ENCODE data around the gene GRPR.
"Not testable (repeated sequence)": the region's sequence is repeated elsewhere in the genome, so short reads cannot be mapped to it uniquely, and the experiment has no call there.

The GRPR gene

GRCh38 chrX:16136080-16136479 is 12.7 kb downstream of the GRPR start:
- no peak for DNase-seq (ENCODE audit: low read depth, low spot score)
- H3K27ac ChIP-seq, result no peak overlapping the region

- no peak overlapping the region for H3K27ac ChIP-seq
- DNase-seq (ENCODE audit: low read depth, low spot score), result no peak
These were observed 14.2 kb downstream of the GRPR start for GRCh38 chrX:16137416-16138107.

GRCh38 chrX:16138108-16138427 is 14.7 kb downstream of the GRPR start:
- H3K27ac ChIP-seq, result no peak overlapping the region
- no peak for DNase-seq (ENCODE audit: low read depth, low spot score)

GRCh38 chrX:16140448-16140847 is 17.1 kb downstream of the GRPR start:
- DNase-seq (ENCODE audit: low read depth, low spot score), result no peak
- no peak overlapping the region for H3K27ac ChIP-seq

GRCh38 chrX:16140983-16141382 is 17.6 kb downstream of the GRPR start:
- no peak overlapping the region for H3K27ac ChIP-seq
- no peak for DNase-seq (ENCODE audit: low read depth, low spot score)

GRCh38 chrX:16141422-16142245 is 18.3 kb downstream of the GRPR start:
- DNase-seq (ENCODE audit: low read depth, low spot score), result no peak
- no peak overlapping the region for H3K27ac ChIP-seq

GRCh38 chrX:16142246-16142558 is 18.8 kb downstream of the GRPR start:
- no peak overlapping the region for H3K27ac ChIP-seq
- no peak for DNase-seq (ENCODE audit: low read depth, low spot score)

GRCh38 chrX:16143968-16144367 is 20.6 kb downstream of the GRPR start:
- no peak for DNase-seq (ENCODE audit: low read depth, low spot score)
- H3K27ac ChIP-seq, result no peak overlapping the region

GRCh38 chrX:16144420-16144819 is 21.1 kb downstream of the GRPR start:
- no peak for DNase-seq (ENCODE audit: low read depth, low spot score)
- no peak overlapping the region for H3K27ac ChIP-seq

GRCh38 chrX:16145093-16145492 is 21.7 kb downstream of the GRPR start:
- not testable (repeated sequence) for DNase-seq (ENCODE audit: low read depth, low spot score); H3K27ac ChIP-seq

- no peak for DNase-seq (ENCODE audit: low read depth, low spot score)
- no peak overlapping the region for H3K27ac ChIP-seq
These were observed 22.3 kb downstream of the GRPR start for GRCh38 chrX:16145656-16146055.

- peak overlapping the region; percentile 12 for H3K27ac ChIP-seq
- no peak for DNase-seq (ENCODE audit: low read depth, low spot score)
These were observed 25.5 kb downstream of the GRPR start for GRCh38 chrX:16148896-16149295.

- H3K27ac ChIP-seq, result no peak overlapping the region
- DNase-seq (ENCODE audit: low read depth, low spot score), result no peak
These were observed 32.3 kb downstream of the GRPR start for GRCh38 chrX:16155581-16156096.

GRCh38 chrX:16156692-16157331 is 33.4 kb downstream of the GRPR start:
- no peak for DNase-seq (ENCODE audit: low read depth, low spot score)
- no peak overlapping the region for H3K27ac ChIP-seq

- peak; percentile 22 for DNase-seq (ENCODE audit: low read depth, low spot score)
- H3K27ac ChIP-seq, result peak overlapping the region; percentile 28
These were observed 37.4 kb downstream of the GRPR start for GRCh38 chrX:16160729-16161128.

GRCh38 chrX:16161173-16161572 is 37.8 kb downstream of the GRPR start:
- DNase-seq (ENCODE audit: low read depth, low spot score), result not testable (repeated sequence)
- H3K27ac ChIP-seq, result peak overlapping the region; percentile 20

GRCh38 chrX:16162391-16162790 is 39.0 kb downstream of the GRPR start:
- DNase-seq (ENCODE audit: low read depth, low spot score), result no peak

GRCh38 chrX:16164748-16165147 is 41.4 kb downstream of the GRPR start:
- no peak overlapping the region for H3K27ac ChIP-seq

More at GRCh38 chrX:16162391-16162790, 39.0 kb downstream of the GRPR start:
- no peak overlapping the region for H3K27ac ChIP-seq

GRCh38 chrX:16167181-16167580 is 43.8 kb downstream of the GRPR start, which contains the start of gene MAGEB17:
MAGEB17 (plus strand) TSS chrX:16167481; CDS start chrX:16170383, 2,902 bp downstream.
- no peak for DNase-seq (ENCODE audit: low read depth, low spot score)
- no peak within 1 kb of the TSS for H3K27ac ChIP-seq

More at GRCh38 chrX:16164748-16165147, 41.4 kb downstream of the GRPR start:
- no peak for DNase-seq (ENCODE audit: low read depth, low spot score)

- H3K27ac ChIP-seq, result no peak overlapping the region
- no peak for DNase-seq (ENCODE audit: low read depth, low spot score)
These were observed 47.7 kb downstream of the GRPR start for GRCh38 chrX:16171039-16171438.

GRCh38 chrX:16171944-16172343 is 48.6 kb downstream of the GRPR start:
- DNase-seq (ENCODE audit: low read depth, low spot score), result no peak
- no peak overlapping the region for H3K27ac ChIP-seq
